Left renal pelvis (tissue), 4 donors: ENCODE measurements around the gene ALKBH6. TPM values are rescaled to one million over a fixed set of nuclear protein-coding genes. Genes with fewer than 3 reads are reported as not detected.

Experiments
- DNase-seq, 4 donors: peaks; one replicate each; pipeline ENCODE4 v3.0.0-alpha.2; 2013; ENCODE audit warnings: low read depth in 4 of 4, low spot score in 3 of 4
- polyA plus RNA-seq, 4 donors: library from polyadenylated mRNA; unstranded; fragments of 120-200 nt; gene quantifications; one replicate each; pipeline ENCODE4 v1.2.1, GENCODE V29; 2013; ENCODE audit not compliant: insufficient read length in 4 of 4

The ALKBH6 gene
- polyA plus RNA-seq, 4 donors, result 12.4 to 19.0 (median 15.4) TPM

GRCh38 chr19:36031308-36031707, 17.3 kb upstream of the ALKBH6 start:
- no peak for DNase-seq

- no peak for DNase-seq
Observed at GRCh38 chr19:36030264-36031148, 16.5 kb upstream of the ALKBH6 start.

- no peak for DNase-seq
Observed at GRCh38 chr19:36028313-36029041, 14.5 kb upstream of the ALKBH6 start.

- DNase-seq, result no peak
Observed at GRCh38 chr19:36027696-36028095, 13.7 kb upstream of the ALKBH6 start.

- DNase-seq, result no peak
Observed at GRCh38 chr19:36026091-36026876, 12.3 kb upstream of the ALKBH6 start.

- no peak for DNase-seq
Observed at GRCh38 chr19:36025541-36025940, 11.5 kb upstream of the ALKBH6 start.

GRCh38 chr19:36023432-36023831, 9.4 kb upstream of the ALKBH6 start:
- DNase-seq, result no peak

- no peak for DNase-seq
Observed at GRCh38 chr19:36019061-36019670, 5.2 kb upstream of the ALKBH6 start.

- no peak for DNase-seq
Observed at GRCh38 chr19:36013280-36014011, 567 bp downstream of the ALKBH6 start.

- DNase-seq, result no peak
Observed at GRCh38 chr19:36010402-36010801, 3.6 kb downstream of the ALKBH6 start.

- no peak for DNase-seq
Observed at GRCh38 chr19:36009633-36010379, 4.2 kb downstream of the ALKBH6 start.

GRCh38 chr19:36009220-36009619, 4.8 kb downstream of the ALKBH6 start:
- no peak for DNase-seq

- no peak for DNase-seq
Observed at GRCh38 chr19:36008336-36008978, 5.6 kb downstream of the ALKBH6 start, which contains the start of gene SYNE4. SYNE4 (minus strand) TSS chr19:36008813; CDS start chr19:36008681, 132 bp downstream.

GRCh38 chr19:36006955-36007354, 7.1 kb downstream of the ALKBH6 start:
- DNase-seq, result no peak

GRCh38 chr19:36003284-36003683, 10.7 kb downstream of the ALKBH6 start:
- DNase-seq, result no peak

- DNase-seq, result no peak
Observed at GRCh38 chr19:36001605-36002004, 12.4 kb downstream of the ALKBH6 start.

- DNase-seq, result no peak
Observed at GRCh38 chr19:35996777-35997176, 17.2 kb downstream of the ALKBH6 start.
